H1 (cell line): Measurements from ENCODE around the gene SLC35F1. TPM values are rescaled to one million over a fixed set of nuclear protein-coding genes. Genes with fewer than 3 reads are reported as not detected.

ENCODE experiments used
- CTCF ChIA-PET: fragments of 300-600 bp; sonication (Branson Sonifier 250); formaldehyde crosslinking; loops from one replicate; lab custom pipeline; 2021; ENCODE audit not compliant: partially characterized antibody; lab: Charles Lee
- POLR2A ChIA-PET: fragments of 300-600 bp; sonication (Branson Sonifier 250); formaldehyde crosslinking; loops from one replicate; lab custom pipeline; 2021; ENCODE audit warnings: inconsistent platforms; ENCODE audit not compliant: partially characterized antibody; lab: Charles Lee
- DNase-seq, 2 experiments: peaks; one replicate each; pipeline versions ENCODE4 v3.0.0 to v3.0.0-alpha.2; 2010 to 2022; ENCODE audit warnings: low spot score in 2 of 2, low read depth in 1 of 2, mixed read lengths in 1 of 2
- FAIRE-seq: peaks from 2 replicates; lab custom pipeline; 2011; peaks lifted over from hg19 to GRCh38; lab: Jason Lieb, UNC
- H2AFZ ChIP-seq: 2 replicates; pipeline ENCODE4 v1.8.1; 2012; ENCODE audit warnings: low read length, inconsistent platforms
- H2AK5ac ChIP-seq: 2 replicates; pipeline ENCODE4 v1.6.1; 2013; ENCODE audit warnings: low read depth, low read length
- H2BK120ac ChIP-seq: replicated peaks from 2 replicates; pipeline ENCODE3; 2013; ENCODE audit warnings: low read depth, low read length, inconsistent platforms
- H2BK12ac ChIP-seq: 2 replicates; pipeline ENCODE4 v1.6.1; 2013; ENCODE audit warnings: low read depth, low read length
- H2BK15ac ChIP-seq: 2 replicates; pipeline ENCODE4 v1.6.1; 2013; ENCODE audit warnings: low read length
- H2BK20ac ChIP-seq: 2 replicates; pipeline ENCODE4 v1.6.1; 2013; ENCODE audit warnings: low read length
- H2BK5ac ChIP-seq: 2 replicates; pipeline ENCODE4 v1.6.1; 2013; ENCODE audit warnings: low read depth, low read length
- H3K14ac ChIP-seq: 2 replicates; pipeline ENCODE4 v1.6.1; 2013; ENCODE audit warnings: inconsistent platforms; ENCODE audit not compliant: insufficient read length
- H3K18ac ChIP-seq: 2 replicates; pipeline ENCODE4 v1.6.1; 2013; ENCODE audit warnings: low read length; ENCODE audit errors: extremely low read depth
- H3K23ac ChIP-seq: 2 replicates; pipeline ENCODE4 v1.6.1; 2013; ENCODE audit warnings: inconsistent platforms; ENCODE audit not compliant: insufficient read length
- H3K23me2 ChIP-seq: 2 replicates; pipeline ENCODE4 v1.6.1; 2013; ENCODE audit warnings: low read depth, low read length
- H3K27ac ChIP-seq: 2 replicates; pipeline ENCODE4 v1.6.1; 2011; ENCODE audit warnings: low read depth, low read length, inconsistent platforms
- H3K27me3 ChIP-seq, 4 experiments: replicated peaks in 1 of 4; 1 replicate in 1 of 4; 2 replicates in 3 of 4; pipeline versions ENCODE4 v1.6.1 to v1.8.1; 2011 to 2013; ENCODE audit warnings: low read length in 3 of 4, mild to moderate bottlenecking in 3 of 4, inconsistent platforms in 2 of 4, mixed read lengths in 2 of 4, moderate library complexity in 1 of 4; ENCODE audit not compliant: control insufficient read depth in 3 of 4, insufficient read depth in 3 of 4; ENCODE audit errors: extremely low read depth in 1 of 4
- H3K36me3 ChIP-seq, 4 experiments: 2 replicates each; pipeline versions ENCODE4 v1.6.1 to v1.8.1; 2011 to 2013; ENCODE audit warnings: mild to moderate bottlenecking in 4 of 4, low read length in 3 of 4, moderate library complexity in 2 of 4, control low read depth in 1 of 4, inconsistent platforms in 1 of 4; ENCODE audit not compliant: insufficient read depth in 4 of 4, control insufficient read depth in 2 of 4
- H3K4ac ChIP-seq: replicated peaks from 2 replicates; pipeline ENCODE3; 2013; ENCODE audit warnings: low read length, low read depth, mixed read lengths, inconsistent platforms; ENCODE audit not compliant: insufficient read length
- H3K4me1 ChIP-seq, 4 experiments: replicated peaks in 1 of 4; 1 replicate in 1 of 4; 2 replicates in 3 of 4; pipeline versions ENCODE4 v1.6.1 to v1.8.1; 2011 to 2013; ENCODE audit warnings: low read length in 3 of 4, inconsistent platforms in 2 of 4, mixed read lengths in 1 of 4; ENCODE audit not compliant: insufficient read depth in 4 of 4, control insufficient read depth in 3 of 4
- H3K4me2 ChIP-seq, 2 experiments: 2 replicates each; pipeline versions ENCODE4 v1.6.1 to v1.8.1; 2011 to 2013; ENCODE audit warnings: low read depth in 2 of 2, low read length in 2 of 2, control low read depth in 1 of 2, inconsistent platforms in 1 of 2, mild to moderate bottlenecking in 1 of 2; ENCODE audit not compliant: insufficient read depth in 1 of 2
- H3K4me3 ChIP-seq, 4 experiments: fragments of 200-600, 300-600 bp in 1 of 4; sonication (generic), shearing (Covaris generic), sonication (Bioruptor Twin) in 1 of 4; 2 replicates each; pipeline versions ENCODE4 v1.5.1 to v1.8.1; 2011 to 2016; ENCODE audit warnings: low read length in 4 of 4, low read depth in 3 of 4, control low read depth in 2 of 4, inconsistent platforms in 2 of 4, mild to moderate bottlenecking in 2 of 4, mixed read lengths in 1 of 4, moderate library complexity in 1 of 4; ENCODE audit not compliant: insufficient read depth in 2 of 4; ENCODE audit errors: extremely low read depth in 1 of 4
- H3K56ac ChIP-seq: replicated peaks from 2 replicates; pipeline ENCODE3; 2013; ENCODE audit warnings: low read depth, mild to moderate bottlenecking, mixed read lengths, low read length, inconsistent platforms; ENCODE audit not compliant: insufficient read length
- H3K79me1 ChIP-seq: 2 replicates; pipeline ENCODE4 v1.6.1; 2013; ENCODE audit warnings: low read depth, low read length, control low read depth
- H3K79me2 ChIP-seq, 2 experiments: 2 replicates each; pipeline versions ENCODE4 v1.6.1 to v1.8.1; 2012 to 2013; ENCODE audit warnings: low read length in 2 of 2, mild to moderate bottlenecking in 2 of 2, inconsistent platforms in 1 of 2; ENCODE audit not compliant: insufficient read depth in 2 of 2, control insufficient read depth in 1 of 2
- H3K9ac ChIP-seq, 4 experiments: replicated peaks in 1 of 4; 1 replicate in 1 of 4; 2 replicates in 3 of 4; pipeline versions ENCODE4 v1.6.1 to v1.8.1; 2011 to 2013; ENCODE audit warnings: low read depth in 3 of 4, low read length in 3 of 4, control low read depth in 2 of 4, mild to moderate bottlenecking in 2 of 4, moderate library complexity in 2 of 4, inconsistent platforms in 1 of 4; ENCODE audit errors: extremely low read depth in 1 of 4
- H3K9me3 ChIP-seq, 2 experiments: 2 replicates each; pipeline versions ENCODE4 v1.6.1 to v1.8.1; 2012 to 2013; ENCODE audit warnings: mild to moderate bottlenecking in 2 of 2, moderate library complexity in 2 of 2, control low read depth in 1 of 2, inconsistent platforms in 1 of 2, low read depth in 1 of 2, low read length in 1 of 2, mixed read lengths in 1 of 2; ENCODE audit not compliant: insufficient read depth in 2 of 2
- H4K20me1 ChIP-seq, 2 experiments: replicated peaks in 1 of 2; 2 replicates each; pipeline versions ENCODE3 to v1.8.1; 2011 to 2013; ENCODE audit warnings: inconsistent platforms in 2 of 2, low read length in 2 of 2, mild to moderate bottlenecking in 1 of 2; ENCODE audit not compliant: insufficient read depth in 2 of 2, control insufficient read depth in 1 of 2
- H4K5ac ChIP-seq: 2 replicates; pipeline ENCODE4 v1.6.1; 2013; ENCODE audit warnings: low read length, low read depth, mixed read lengths, inconsistent platforms; ENCODE audit not compliant: insufficient read length
- H4K8ac ChIP-seq: 2 replicates; pipeline ENCODE4 v1.8.0; 2013; ENCODE audit warnings: mild to moderate bottlenecking, moderate library complexity, low read length, inconsistent platforms; ENCODE audit not compliant: insufficient read depth; ENCODE audit errors: extremely low read depth
- H4K91ac ChIP-seq: replicated peaks from 2 replicates; pipeline ENCODE3; 2013; ENCODE audit warnings: low read length, mixed read lengths, inconsistent platforms; ENCODE audit not compliant: insufficient read length
- RNF2 ChIP-seq: fragments of 200-900, 300-1000 bp; sonication (generic); IDR thresholded peaks from 2 replicates; pipeline ENCODE4 v1.7.1; 2016; ENCODE audit warnings: borderline replicate concordance, low read depth, mild to moderate bottlenecking, antibody characterized with exemption, low read length; ENCODE audit not compliant: poor library complexity, severe bottlenecking; ENCODE audit errors: missing control alignments
- SP1 ChIP-seq: IDR thresholded peaks from 2 replicates; pipeline ENCODE4 v1.6.1; 2011; ENCODE audit warnings: low read depth, low read length
- USF2 ChIP-seq: IDR thresholded peaks from 2 replicates; pipeline ENCODE4 v1.6.1; 2011; ENCODE audit warnings: low read length, improper control_type of control experiment
- ZNF274 ChIP-seq: IDR thresholded peaks from 2 replicates; pipeline ENCODE4 v1.7.0; 2012; ENCODE audit warnings: low read length, borderline replicate concordance; ENCODE audit errors: extremely low read depth
- WGBS, 2 experiments: shearing (Covaris generic) in 1 of 2; methylation state at CpG; one replicate each; pipeline versions ENCODE4 v1.1.6 to v1.1.7; 2013 to 2015; ENCODE audit warnings: low lambda C conversion rate in 2 of 2, mixed read lengths in 2 of 2, inconsistent platforms in 1 of 2, low coverage in 1 of 2, missing lambda C conversion rate in 1 of 2; ENCODE audit not compliant: insufficient replicate concordance in 2 of 2, insufficient coverage in 1 of 2, insufficient read length in 1 of 2; ENCODE audit errors: extremely low coverage in 1 of 2, missing lambda C conversion rate in 1 of 2; 5-methylcytosine and 5-hydroxymethylcytosine counted together
- polyA plus RNA-seq, 7 experiments: library from polyadenylated mRNA; depleted of rRNA in 3 of 7; stranded (reverse) in 5 of 7; unstranded in 2 of 7; fragments of >200 nt in 5 of 7; fragments of 200-250 nt in 2 of 7; gene quantifications; 1 replicate in 5 of 7; 2 replicates in 1 of 7; 4 replicates in 1 of 7; pipeline versions ENCODE4 v1.2.1 to v1.2.3, GENCODE V29; 2011 to 2013; ENCODE audit warnings: missing spikeins in 2 of 7, mixed read lengths in 2 of 7
- total RNA-seq: library from RNA; stranded (reverse); fragmentation: NEBNext Ultra II Directional; extraction: Animal tissue kit (Norgen Biotek cat#: 25700); gene quantifications from 2 replicates; pipeline ENCODE4 v1.2.1, GENCODE V29; 2021

Gene SLC35F1
- total and polyA plus RNA-seq, 2 of the 8 experiments (the other 6 are each of a cell fraction or from before 2014, with no cell fraction given), result 7.0 to 10.0 TPM

DNA sequence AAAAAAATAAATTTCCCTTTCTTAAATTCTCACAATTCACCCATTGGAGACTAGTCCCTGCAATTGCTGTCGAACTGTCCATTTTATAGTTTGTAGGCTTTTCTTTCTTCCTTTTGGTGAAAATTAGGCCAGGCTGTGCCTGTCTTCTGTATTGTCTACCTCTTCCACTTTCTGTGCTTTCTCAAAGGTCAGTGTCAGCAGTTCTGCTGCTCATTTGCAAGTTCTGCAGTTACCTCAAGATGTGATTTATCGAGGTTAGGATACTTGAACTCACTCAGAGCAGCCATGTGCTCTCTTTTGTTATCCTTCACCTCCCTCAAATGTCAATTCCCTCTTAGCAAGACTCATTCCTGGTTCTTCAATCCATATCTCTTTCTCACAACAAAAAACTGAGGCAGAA is 179.1 kb downstream of the SLC35F1 start:
- no peak for FAIRE-seq
- no peak overlapping the region for H3K4me3 ChIP-seq
- H3K36me3 ChIP-seq, result no peaks in the 10 kb centered on the region; a peak in 1 of 8 replicates
- 94% methylated on average over 2 of the region's 2 CpGs; no CpG with 5 or more reads in 1 of the 2 experiments for WGBS, 2 experiments
- H3K79me1 ChIP-seq, result no peaks in the 10 kb centered on the region
- no peak overlapping the region for H3K18ac ChIP-seq
- H3K27me3 ChIP-seq, result no peaks in the 10 kb centered on the region
- TF ChIP-seq SP1 (no peak), RNF2 (no peak), USF2 (no peak), ZNF274 (no peak)
- TF ChIP-seq, all 59 proteins: peak for 0
- no peak overlapping the region for H3K4ac ChIP-seq
- H2BK120ac ChIP-seq, result no peak overlapping the region
- no peak overlapping the region for H3K27ac ChIP-seq
- no peak overlapping the region for H3K4me2 ChIP-seq
- H2BK12ac ChIP-seq, result no peak overlapping the region
- no peak overlapping the region for H2BK20ac ChIP-seq
- DNase-seq, result no peak
- H3K23me2 ChIP-seq, result no peaks in the 10 kb centered on the region
- CTCF ChIA-PET, result interaction anchor here (1.2 kb wide), 1 partner anchor 8 kb away, joined by 3 read pairs; no protein-coding TSS in a partner anchor
- POLR2A ChIA-PET, result no interaction called here
- no peak overlapping the region for H2AFZ ChIP-seq
- H4K20me1 ChIP-seq, result no peaks in the 10 kb centered on the region
- H3K9ac ChIP-seq, result no peak overlapping the region
- no peak overlapping the region for H2AK5ac ChIP-seq
- H4K5ac ChIP-seq, result no peak overlapping the region
- H3K4me1 ChIP-seq, result no peaks in the 10 kb centered on the region
- H4K91ac ChIP-seq, result no peak overlapping the region
- no peak overlapping the region for H2BK15ac ChIP-seq
- H3K79me2 ChIP-seq, result no peaks in the 10 kb centered on the region
- H2BK5ac ChIP-seq, result no peak overlapping the region
- H3K9me3 ChIP-seq, result peaks cover under 1 to 3% of the 10 kb centered on the region in 2 experiments; a peak in 1 of 4 replicates
- no peak overlapping the region for H3K14ac ChIP-seq
- no peak overlapping the region for H3K56ac ChIP-seq
- no peak overlapping the region for H3K23ac ChIP-seq
- H4K8ac ChIP-seq, result no peak overlapping the region
